GM12874 (cell line): ENCODE results near the gene CFAP99.

ENCODE experiments used
- CTCF ChIP-seq: IDR thresholded peaks from 2 replicates; pipeline ENCODE4 v1.5.1; 2011; ENCODE audit warnings: low read depth, mild to moderate bottlenecking, control low read depth, low read length, moderate library complexity; ENCODE audit not compliant: insufficient read depth

CFAP99 gene

GRCh38 chr4:2377241-2377640, 41.5 kb upstream of the CFAP99 start:
- TF ChIP-seq CTCF, result no peak

- no peak for TF ChIP-seq CTCF
These were observed 40.4 kb upstream of the CFAP99 start for GRCh38 chr4:2378401-2378800.

GRCh38 chr4:2378898-2379297, 39.9 kb upstream of the CFAP99 start:
- TF ChIP-seq CTCF, result no peak

- no peak for TF ChIP-seq CTCF
These were observed 35.0 kb upstream of the CFAP99 start for GRCh38 chr4:2383760-2384159.

GRCh38 chr4:2384245-2384644, 34.5 kb upstream of the CFAP99 start:
- TF ChIP-seq CTCF, result no peak

- no peak for TF ChIP-seq CTCF
These were observed 33.2 kb upstream of the CFAP99 start for GRCh38 chr4:2385516-2385915.

GRCh38 chr4:2386717-2387116, 32.0 kb upstream of the CFAP99 start:
- TF ChIP-seq CTCF, result no peak

- TF ChIP-seq CTCF, result no peak
These were observed 31.5 kb upstream of the CFAP99 start for GRCh38 chr4:2387218-2387617.
